ENCODE results near the gene ZNF92. TPM values are rescaled to one million over a fixed set of nuclear protein-coding genes. Genes with fewer than 3 reads are reported as not detected.

ZNF92 gene
- total RNA-seq (10 to 100 TPM in 1 of 2 donors, 1 to 10 TPM in 1; 5.4 to 16.6 TPM), polyA plus RNA-seq (1 to 10 TPM; 2.3 to 3.3 TPM)
- long read RNA-seq, donor 1, transcript ZNF92-201 (4 exons, 3,210 nt): major isoform, 7 of 9 reads
- long read RNA-seq, donor 1, partial matches to known transcripts: 0 of 9 reads
- long read RNA-seq, donor 1, other reads (novel, unspliced or antisense): 0 of 9 reads
- long read RNA-seq, donor 2, partial matches to known transcripts: 0 of 3 reads
- long read RNA-seq, donor 2, other reads (novel, unspliced or antisense): 0 of 3 reads
- long read RNA-seq, donor 3, partial matches to known transcripts: 0 of 4 reads
- long read RNA-seq, donor 3, other reads (novel, unspliced or antisense): 0 of 4 reads
- long read RNA-seq, donor 4, partial matches to known transcripts: 0 of 1 reads
- long read RNA-seq, donor 4, other reads (novel, unspliced or antisense): 0 of 1 reads
- long read RNA-seq, donor 5, transcript ZNF92-201 (4 exons, 3,210 nt): major isoform, 5 of 7 reads
- long read RNA-seq, donor 5, partial matches to known transcripts: 0 of 7 reads
- long read RNA-seq, donor 5, other reads (novel, unspliced or antisense): 0 of 7 reads

GRCh38 chr7:65373608-65374351 is at the start of gene ZNF92:
TSS of gene ZNF92 (plus strand) at chr7:65373855. CDS start at chr7:65373998, 143 bp downstream.
- peak; percentile 96 to 98 (median 98) for DNase-seq
- no peaks in the 10 kb centered on the region for H3K9me3 ChIP-seq (ENCODE audit: control insufficient read depth in 4 of 4, insufficient read depth in 3 of 4, low read length in 3 of 4)
- H3K27ac ChIP-seq (ENCODE audit: low read depth in 1 of 2, low read length in 1 of 2): peak within 1 kb of the TSS; percentile 88 to 96
- TF ChIP-seq CTCF (IDR thresholded peaks at IDR 0.05; ENCODE audit: control extremely low read depth, extremely low read depth): no peak
- peaks cover 0 to 5% (median 2%) of the 10 kb centered on the region in 4 donors for H3K36me3 ChIP-seq (ENCODE audit: control insufficient read depth in 4 of 4, insufficient read depth in 4 of 4, low read length in 4 of 4)
- peak within 1 kb of the TSS; percentile 79 for H3K4me3 ChIP-seq
- H3K4me1 ChIP-seq (ENCODE audit: control insufficient read depth in 5 of 5, insufficient read depth in 5 of 5, low read length in 5 of 5): peaks cover 1 to 12% (median 6%) of the 10 kb centered on the region in 5 donors
- peak within 1 kb of the TSS; percentile 67 to 90 for H3K9ac ChIP-seq (ENCODE audit: insufficient read depth in 1 of 2, low read length in 2 of 2)
- no peaks in the 10 kb centered on the region for H3K27me3 ChIP-seq (ENCODE audit: control insufficient read depth in 3 of 3, insufficient read depth in 3 of 3, low read length in 2 of 3)
- WGBS, 2 donors: 0% methylated on average over 44 of the region's 44 CpGs
- ATAC-seq (ENCODE audit: insufficient read depth, low FRiP score): peak; percentile 100

GRCh38 chr7:65325793-65326432 is 47.7 kb upstream of the ZNF92 start:
- Histone ChIP-seq H3K4me1 (ENCODE audit: control insufficient read depth in 5 of 5, insufficient read depth in 5 of 5, low read length in 5 of 5) (peaks cover 0 to 2% (median 0%) of the 10 kb centered on the region in 5 donors), H3K4me3 (no peak overlapping the region), H3K27me3 (ENCODE audit: control insufficient read depth in 3 of 3, insufficient read depth in 3 of 3, low read length in 2 of 3) (no peaks in the 10 kb centered on the region), H3K27ac (ENCODE audit: low read depth in 1 of 2, low read length in 1 of 2) (no peak overlapping the region), H3K36me3 (ENCODE audit: control insufficient read depth in 4 of 4, insufficient read depth in 4 of 4, low read length in 4 of 4) (no peaks in the 10 kb centered on the region), H3K9me3 (ENCODE audit: control insufficient read depth in 4 of 4, insufficient read depth in 3 of 4, low read length in 3 of 4) (no peaks in the 10 kb centered on the region), H3K9ac (ENCODE audit: insufficient read depth in 1 of 2, low read length in 2 of 2) (no peak overlapping the region)
- DNase-seq: peak in 2 of 3 donors; percentile 5 to 8
- 93% methylated on average over 5 of the region's 5 CpGs for WGBS, 2 donors
- no peak for ATAC-seq (ENCODE audit: insufficient read depth, low FRiP score)
- no peak for TF ChIP-seq CTCF (IDR thresholded peaks at IDR 0.05; ENCODE audit: control extremely low read depth, extremely low read depth)

GRCh38 chr7:65338346-65338745 is 35.3 kb upstream of the ZNF92 start:
- Histone ChIP-seq H3K4me1 (ENCODE audit: control insufficient read depth in 5 of 5, insufficient read depth in 5 of 5, low read length in 5 of 5) (no peaks in the 10 kb centered on the region), H3K9me3 (ENCODE audit: control insufficient read depth in 4 of 4, insufficient read depth in 3 of 4, low read length in 3 of 4) (no peaks in the 10 kb centered on the region), H3K4me3 (no peak overlapping the region), H3K9ac (ENCODE audit: insufficient read depth in 1 of 2, low read length in 2 of 2) (no peak overlapping the region), H3K27me3 (ENCODE audit: control insufficient read depth in 3 of 3, insufficient read depth in 3 of 3, low read length in 2 of 3) (no peaks in the 10 kb centered on the region), H3K27ac (ENCODE audit: low read depth in 1 of 2, low read length in 1 of 2) (no peak overlapping the region), H3K36me3 (ENCODE audit: control insufficient read depth in 4 of 4, insufficient read depth in 4 of 4, low read length in 4 of 4) (no peaks in the 10 kb centered on the region)
- DNase-seq: no peak
- no peak for ATAC-seq (ENCODE audit: insufficient read depth, low FRiP score)
- no peak for TF ChIP-seq CTCF (IDR thresholded peaks at IDR 0.05; ENCODE audit: control extremely low read depth, extremely low read depth)
- 60 to 68% methylated on average over 2 of the region's 2 CpGs for WGBS, 2 donors

All from lung (tissue), 16 donors.